ENCODE data around the gene GEMIN7.

The GEMIN7 gene

GRCh38 chr19:45090034-45090433 is 11.0 kb downstream of the GEMIN7 start:
- no peak for DNase-seq (ENCODE audit: low spot score)

- no peak for DNase-seq (ENCODE audit: low spot score)
Observed at GRCh38 chr19:45090606-45091005, 11.5 kb downstream of the GEMIN7 start.

DNA sequence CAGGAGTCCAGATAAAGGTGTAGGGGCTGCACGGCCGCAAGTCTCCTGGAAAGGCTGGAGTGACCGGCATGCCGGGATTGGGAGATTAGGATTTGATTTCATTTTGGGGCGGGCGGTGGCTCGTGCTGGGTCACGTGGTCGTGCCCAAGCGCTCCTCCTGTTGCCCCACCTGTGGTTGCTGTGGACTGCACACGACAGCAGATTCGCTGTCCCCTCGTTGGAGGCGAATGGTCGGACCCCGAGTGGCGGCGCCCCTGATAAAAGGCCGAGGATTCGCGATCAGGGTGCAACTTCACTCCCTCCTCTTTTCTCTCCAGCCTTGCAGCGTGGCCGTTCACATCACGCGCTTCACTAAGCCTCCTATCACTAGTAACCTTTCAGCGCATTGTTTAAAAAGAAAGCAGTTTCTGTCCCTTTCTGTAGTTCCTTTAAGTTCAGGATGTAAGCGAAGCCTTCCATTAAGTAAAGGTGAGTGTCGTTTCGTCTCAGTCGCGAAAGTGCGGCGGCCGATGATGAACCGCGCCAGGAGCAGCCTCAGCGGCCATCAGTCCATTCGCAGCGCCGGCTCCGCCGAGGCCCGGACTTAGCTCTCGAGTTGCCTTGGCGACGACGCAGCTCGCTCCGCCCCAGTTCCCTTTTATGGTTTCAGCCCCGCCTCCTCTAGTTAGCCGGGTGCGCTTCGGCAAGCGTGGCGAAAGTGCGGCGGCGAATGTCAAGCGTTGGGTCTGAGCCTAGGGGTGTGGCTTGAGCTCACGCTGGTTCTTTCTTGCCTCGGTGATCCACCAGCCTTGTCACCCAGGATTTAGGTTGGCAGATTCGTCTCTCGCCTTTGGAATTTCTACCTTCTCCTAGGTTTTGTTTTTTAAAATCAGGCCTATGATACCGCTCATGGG is 12.2 kb downstream of the GEMIN7 start:
- DNase-seq (ENCODE audit: low spot score): peak; percentile 98

DNA sequence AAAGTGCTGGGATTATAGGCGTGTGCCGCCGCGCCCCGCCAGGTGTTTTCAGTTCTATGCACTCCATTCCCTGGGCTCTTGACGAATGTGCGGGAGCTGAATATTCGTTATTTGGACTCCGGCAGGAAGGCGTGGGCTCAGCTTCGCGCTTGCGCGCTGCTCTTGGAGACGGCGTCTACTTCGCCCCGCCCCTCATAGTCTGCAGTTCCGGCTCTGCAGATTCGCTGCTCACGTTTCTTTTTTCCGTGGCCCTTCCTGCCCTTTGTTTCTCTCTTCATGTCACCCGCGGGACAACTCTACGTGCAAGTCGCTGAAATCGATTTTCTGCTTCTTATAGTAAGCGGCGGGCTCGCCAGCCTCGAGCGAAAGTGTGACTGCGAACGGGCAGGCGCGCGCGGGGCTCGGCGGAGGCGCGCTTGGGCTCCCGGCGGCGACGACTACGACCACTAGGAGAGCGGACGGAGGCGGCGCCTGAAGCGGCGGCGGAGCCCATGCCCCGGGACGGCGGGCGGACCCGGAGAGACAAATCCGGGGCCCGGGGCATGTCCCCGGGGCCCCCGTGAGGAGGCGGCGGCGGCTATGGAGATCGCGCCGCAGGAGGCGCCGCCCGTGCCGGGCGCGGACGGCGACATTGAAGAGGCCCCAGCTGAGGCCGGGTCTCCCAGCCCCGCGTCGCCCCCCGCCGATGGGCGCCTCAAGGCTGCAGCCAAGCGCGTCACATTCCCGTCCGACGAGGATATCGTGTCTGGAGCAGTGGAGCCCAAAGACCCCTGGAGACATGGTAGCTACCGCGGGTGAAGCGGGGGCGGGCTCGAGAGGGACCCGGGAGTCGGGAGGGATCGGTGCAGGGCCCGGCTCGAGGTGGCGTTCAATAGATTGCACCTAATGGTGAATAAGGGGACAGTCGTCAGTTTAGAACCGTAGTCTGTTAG is 14.0 kb downstream of the GEMIN7 start, which contains the start of gene PPP1R37:
PPP1R37 (plus strand) TSS at position 433 of the 932 bp plus-strand sequence; CDS start at position 580, 147 bp downstream.
- peak; percentile 95 for DNase-seq (ENCODE audit: low spot score)

- no peak for DNase-seq (ENCODE audit: low spot score)
Observed at GRCh38 chr19:45094137-45094536, 15.1 kb downstream of the GEMIN7 start.

DNA sequence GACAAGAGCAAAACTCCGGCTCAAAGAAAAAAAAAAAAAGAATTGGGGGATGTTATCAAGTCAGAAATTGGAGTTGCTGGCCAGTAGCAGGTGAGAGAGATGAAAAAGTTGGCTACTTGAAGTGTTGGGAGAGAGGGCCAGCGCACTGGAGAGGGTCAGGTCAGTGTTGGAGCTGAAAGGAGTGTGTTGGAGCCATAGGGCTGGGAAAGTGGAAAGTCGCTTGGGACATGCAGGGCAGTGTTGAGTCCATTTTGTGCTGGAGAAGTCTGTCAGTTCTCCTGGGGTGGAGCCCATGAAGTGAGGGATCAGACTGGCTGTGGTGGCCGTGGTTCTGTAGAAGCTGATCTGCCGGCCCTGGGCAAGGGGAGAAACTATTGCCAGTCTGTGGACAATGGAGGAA is 15.6 kb downstream of the GEMIN7 start:
- no peak for DNase-seq (ENCODE audit: low spot score)

DNA sequence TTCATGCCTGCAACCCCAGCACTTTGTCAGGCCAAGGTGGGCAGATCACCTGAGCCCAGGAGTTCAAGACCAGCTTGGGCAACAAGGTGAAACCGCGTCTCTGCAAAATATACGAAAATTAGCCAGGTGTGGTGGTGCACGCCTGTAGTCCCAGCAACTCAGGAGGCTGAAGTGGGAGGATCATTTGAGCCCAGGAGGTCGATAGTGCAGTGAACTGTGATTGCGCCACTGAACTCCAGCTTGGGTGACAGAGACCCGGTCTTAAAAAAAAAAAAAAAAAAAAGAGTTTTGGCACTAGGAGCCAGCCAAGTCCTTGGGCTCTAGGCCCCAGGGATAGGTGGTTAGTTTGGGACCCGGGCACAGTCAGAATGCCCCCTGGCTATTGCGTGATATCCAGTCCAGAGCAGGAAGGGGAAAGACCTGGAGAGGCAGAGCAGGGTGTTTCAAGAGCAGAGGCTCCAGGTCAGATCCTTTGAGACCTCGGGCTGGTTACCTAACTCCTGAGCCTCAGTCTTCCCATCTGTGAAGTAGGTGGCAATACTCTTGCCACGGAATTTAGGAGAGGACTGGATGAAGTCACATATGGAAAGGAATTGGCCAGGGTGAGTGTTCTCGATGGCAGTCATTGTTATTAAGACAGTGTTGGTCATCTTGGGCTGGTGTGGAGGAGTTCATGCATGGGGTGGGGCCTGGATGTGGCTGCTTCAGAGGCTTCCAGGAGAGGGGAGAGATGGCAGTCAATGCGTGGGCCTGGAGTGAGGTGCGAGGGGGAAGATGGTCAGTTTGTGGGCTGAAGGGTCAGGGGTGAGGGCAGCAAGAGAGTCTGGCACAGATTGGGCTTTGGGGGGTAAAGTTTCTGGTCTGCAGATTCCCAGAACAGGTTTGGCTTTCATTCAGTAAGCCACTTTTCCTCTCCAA is 16.7 kb downstream of the GEMIN7 start:
- no peak for DNase-seq (ENCODE audit: low spot score)

- DNase-seq (ENCODE audit: low spot score): no peak
Observed at GRCh38 chr19:45096700-45097099, 17.6 kb downstream of the GEMIN7 start.

- no peak for DNase-seq (ENCODE audit: low spot score)
Observed at GRCh38 chr19:45097450-45097775, 18.4 kb downstream of the GEMIN7 start.

DNA sequence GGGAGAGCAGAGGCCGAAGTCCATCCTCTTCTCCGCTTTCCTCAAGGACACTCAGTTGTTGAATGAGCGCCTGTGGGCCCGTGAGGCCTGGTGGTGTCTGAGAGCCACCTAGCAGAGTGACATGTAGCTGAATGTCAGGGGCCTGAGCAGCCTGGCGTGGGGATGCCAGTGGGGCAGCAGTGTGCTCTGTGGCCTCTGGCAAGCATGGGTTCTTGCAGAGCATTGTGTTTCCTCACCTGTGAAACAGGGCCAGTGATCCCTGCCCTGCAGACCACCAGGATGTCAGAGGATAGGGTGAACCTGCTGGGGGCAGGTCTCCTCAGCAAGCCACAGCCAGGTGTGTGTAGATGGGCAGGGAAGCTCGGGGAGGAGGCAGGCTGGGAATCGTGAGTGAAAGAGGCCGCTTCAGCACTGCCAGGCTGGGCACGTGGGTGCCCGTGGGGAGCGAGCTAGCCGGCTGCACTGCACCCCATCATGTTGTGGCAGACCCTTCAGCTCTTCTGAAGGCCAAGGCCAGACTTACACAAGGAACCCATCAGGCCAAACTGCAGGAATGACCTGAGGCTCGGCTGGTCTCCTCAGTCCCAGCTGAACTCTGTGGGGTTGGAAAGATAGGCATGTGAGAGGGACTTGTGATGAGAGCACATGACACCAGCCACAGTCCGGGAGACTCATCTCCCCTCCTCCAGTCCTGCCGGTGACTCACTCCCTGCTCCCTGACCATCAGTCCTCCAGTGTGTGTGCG is 18.9 kb downstream of the GEMIN7 start:
- DNase-seq (ENCODE audit: low spot score): no peak

DNA sequence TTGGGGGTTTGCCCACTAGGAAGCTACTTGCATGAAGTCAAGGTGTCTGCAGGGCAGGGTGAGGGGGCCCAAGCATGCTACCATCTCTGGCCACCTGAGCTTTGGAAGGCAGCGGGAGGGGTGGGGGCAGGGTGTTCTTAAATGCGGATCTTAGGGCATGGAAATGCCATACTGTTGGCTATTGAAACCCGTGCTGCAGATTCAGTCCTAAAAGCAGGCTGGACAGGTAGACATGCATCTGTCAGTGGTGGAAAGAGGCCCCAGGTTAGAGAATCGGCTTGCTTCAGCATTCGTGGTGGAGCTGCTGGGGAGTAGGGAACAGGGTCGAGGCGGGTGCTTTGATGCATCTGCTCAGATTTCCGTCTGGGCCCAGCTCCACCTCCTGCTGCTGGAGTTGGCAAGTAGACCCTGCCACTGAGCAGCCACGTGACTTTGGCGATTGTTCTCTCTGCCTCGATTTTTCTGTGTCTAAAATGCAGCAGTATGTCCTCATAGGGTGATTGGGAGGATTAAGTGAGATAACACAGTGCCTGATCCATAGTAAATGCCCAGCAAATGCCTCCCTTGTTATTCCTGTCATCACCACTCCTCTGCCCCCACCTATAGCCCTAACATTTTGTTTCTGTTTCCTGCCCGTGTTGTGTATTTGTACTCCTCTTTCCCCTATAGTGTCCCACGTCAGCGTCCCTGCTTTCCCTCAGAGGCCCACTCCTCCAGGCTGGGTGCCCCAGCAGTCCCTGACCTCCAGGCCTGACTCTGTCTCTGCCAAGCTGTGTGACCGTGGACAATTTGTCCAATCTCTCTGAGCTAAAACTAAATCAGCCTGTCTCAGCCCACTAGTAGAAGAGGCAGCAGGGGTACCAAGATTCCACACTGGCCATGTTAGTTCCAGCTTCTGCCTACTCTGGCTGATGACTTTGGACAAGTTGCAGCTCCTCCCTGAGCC is 19.7 kb downstream of the GEMIN7 start:
- DNase-seq (ENCODE audit: low spot score): no peak

DNA sequence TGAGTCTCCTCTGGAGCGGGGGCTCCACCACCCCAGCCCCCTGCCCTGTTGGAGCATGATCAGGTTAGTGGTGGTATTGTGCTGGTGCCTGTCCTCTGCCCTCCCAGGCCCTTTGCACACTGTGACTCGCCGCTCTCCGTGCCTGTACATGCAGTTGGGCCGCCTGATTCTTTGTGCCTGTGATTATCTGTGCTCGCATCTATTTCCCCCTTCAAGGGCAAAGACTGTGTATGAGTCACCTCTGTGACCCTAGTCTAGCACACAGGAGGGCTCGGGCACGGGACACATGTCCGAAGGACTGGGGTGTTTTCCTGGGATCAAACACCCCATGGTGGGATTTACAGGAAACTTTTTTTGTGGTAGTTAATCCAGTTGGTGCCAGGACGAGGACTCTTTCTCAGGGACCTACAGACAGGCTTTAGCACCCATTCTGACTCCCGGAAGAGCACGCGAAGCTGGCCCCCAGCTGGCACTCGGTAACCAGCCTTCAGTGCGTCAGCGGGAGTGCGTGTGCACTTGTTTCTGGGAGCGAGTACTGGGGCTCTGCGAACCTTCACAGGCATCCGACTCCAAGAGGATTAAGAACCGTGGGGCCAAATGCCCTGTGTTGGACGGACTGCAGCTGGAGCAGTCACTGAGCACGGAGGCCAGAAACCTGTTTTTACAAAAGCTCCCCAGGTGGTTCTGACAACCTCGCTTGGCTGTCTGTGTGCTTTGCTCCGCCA is 20.6 kb downstream of the GEMIN7 start:
- DNase-seq (ENCODE audit: low spot score): no peak

DNA sequence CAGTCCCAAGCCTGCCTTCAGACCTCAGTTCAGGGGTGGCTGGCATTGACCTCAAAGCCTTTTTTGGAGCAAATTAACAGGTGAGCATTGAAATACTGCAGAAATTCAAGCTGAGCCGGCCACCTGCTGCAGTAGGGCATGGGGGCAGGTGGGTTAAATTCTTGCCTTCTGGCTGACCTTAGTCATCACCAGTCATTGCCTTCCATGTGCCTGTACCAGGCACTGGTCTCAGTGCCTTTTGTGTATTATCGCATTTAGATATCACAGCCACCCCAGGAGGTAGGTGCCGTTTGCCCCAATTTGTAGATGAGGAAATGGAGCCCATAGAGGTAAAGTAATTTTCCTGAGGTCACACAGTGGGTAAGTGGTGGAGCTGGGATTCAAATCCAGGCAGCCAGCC is 21.1 kb downstream of the GEMIN7 start:
- no peak for DNase-seq (ENCODE audit: low spot score)

GRCh38 chr19:45100846-45101252 is 21.8 kb downstream of the GEMIN7 start:
- DNase-seq (ENCODE audit: low spot score): no peak

DNA sequence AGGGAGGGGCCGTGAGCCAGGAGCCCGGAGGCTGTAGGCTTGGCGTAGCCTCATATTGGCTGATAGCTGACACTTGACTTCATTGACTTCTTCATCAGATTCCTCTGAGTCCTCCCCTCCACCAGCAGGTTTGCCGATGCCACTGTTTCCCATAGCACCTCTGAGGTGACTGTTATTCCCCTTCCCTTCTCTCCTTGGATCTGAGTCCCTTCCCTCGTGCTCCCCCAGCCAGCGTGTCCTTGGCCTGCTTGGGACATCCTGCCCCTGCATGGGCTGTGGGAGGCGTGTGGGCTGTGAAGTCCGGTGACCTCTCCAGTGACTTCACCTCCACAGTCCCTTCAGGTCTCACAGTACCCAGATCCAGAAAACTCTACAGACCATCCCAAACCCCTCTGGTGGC is 22.7 kb downstream of the GEMIN7 start:
- DNase-seq (ENCODE audit: low spot score): no peak

GRCh38 chr19:45102481-45102880 is 23.4 kb downstream of the GEMIN7 start:
- DNase-seq (ENCODE audit: low spot score): no peak

- DNase-seq (ENCODE audit: low spot score): peak; percentile 44
Observed at GRCh38 chr19:45103156-45103507, 24.1 kb downstream of the GEMIN7 start.

- DNase-seq (ENCODE audit: low spot score): no peak
Observed at GRCh38 chr19:45103508-45104319, 24.7 kb downstream of the GEMIN7 start.
